Muscle of leg (tissue), 11 donors: ENCODE results near the gene LRIT1. TPM values are rescaled to one million over a fixed set of nuclear protein-coding genes. Genes with fewer than 3 reads are reported as not detected.
A peak's percentile ranks its signal among the peaks of the same experiment; 100 is the strongest.

Experiments
- DNase-seq: peaks from one replicate; pipeline ENCODE4 v3.0.0; 2013
- H3K27ac ChIP-seq: one replicate; pipeline ENCODE4 v1.5.1; 2013; ENCODE audit warnings: mild to moderate bottlenecking, low read length, control low read depth
- H3K27me3 ChIP-seq: one replicate; pipeline ENCODE4 v1.6.1; 2013; ENCODE audit warnings: low read length; ENCODE audit not compliant: control insufficient read depth, insufficient read depth
- H3K36me3 ChIP-seq: one replicate; pipeline ENCODE4 v1.6.1; 2013; ENCODE audit warnings: low read length; ENCODE audit not compliant: control insufficient read depth, insufficient read depth
- H3K4me1 ChIP-seq: one replicate; pipeline ENCODE4 v1.6.1; 2013; ENCODE audit warnings: low read length; ENCODE audit not compliant: control insufficient read depth, insufficient read depth
- H3K4me3 ChIP-seq: one replicate; pipeline ENCODE4 v1.5.1; 2013; ENCODE audit warnings: low read length, control low read depth
- H3K9me3 ChIP-seq: replicated peaks from 2 replicates; pipeline ENCODE4 v1.6.1; 2013; ENCODE audit warnings: low read depth, low read length; ENCODE audit not compliant: control insufficient read depth
- WGBS: methylation state at CpG from one replicate; pipeline ENCODE4 v1.1.5; 2013; ENCODE audit warnings: missing lambda C conversion rate; ENCODE audit not compliant: insufficient coverage; 5-methylcytosine and 5-hydroxymethylcytosine counted together
- polyA plus RNA-seq, 8 donors: library from polyadenylated mRNA; unstranded; fragments of 120-200 nt; gene quantifications; one replicate each; pipeline versions ENCODE4 v1.2.1 to v1.2.3, GENCODE V29; 2013; ENCODE audit warnings: inconsistent platforms in 1 of 8, low replicate concordance in 1 of 8; ENCODE audit not compliant: insufficient read length in 8 of 8, insufficient read depth in 1 of 8
- total RNA-seq: library from RNA; stranded (reverse); fragments of 120-200 nt; gene quantifications from one replicate; pipeline ENCODE4 v1.2.4, GENCODE V29; 2013

Gene LRIT1
- total and polyA plus RNA-seq, 9 donors: not detected

DNA sequence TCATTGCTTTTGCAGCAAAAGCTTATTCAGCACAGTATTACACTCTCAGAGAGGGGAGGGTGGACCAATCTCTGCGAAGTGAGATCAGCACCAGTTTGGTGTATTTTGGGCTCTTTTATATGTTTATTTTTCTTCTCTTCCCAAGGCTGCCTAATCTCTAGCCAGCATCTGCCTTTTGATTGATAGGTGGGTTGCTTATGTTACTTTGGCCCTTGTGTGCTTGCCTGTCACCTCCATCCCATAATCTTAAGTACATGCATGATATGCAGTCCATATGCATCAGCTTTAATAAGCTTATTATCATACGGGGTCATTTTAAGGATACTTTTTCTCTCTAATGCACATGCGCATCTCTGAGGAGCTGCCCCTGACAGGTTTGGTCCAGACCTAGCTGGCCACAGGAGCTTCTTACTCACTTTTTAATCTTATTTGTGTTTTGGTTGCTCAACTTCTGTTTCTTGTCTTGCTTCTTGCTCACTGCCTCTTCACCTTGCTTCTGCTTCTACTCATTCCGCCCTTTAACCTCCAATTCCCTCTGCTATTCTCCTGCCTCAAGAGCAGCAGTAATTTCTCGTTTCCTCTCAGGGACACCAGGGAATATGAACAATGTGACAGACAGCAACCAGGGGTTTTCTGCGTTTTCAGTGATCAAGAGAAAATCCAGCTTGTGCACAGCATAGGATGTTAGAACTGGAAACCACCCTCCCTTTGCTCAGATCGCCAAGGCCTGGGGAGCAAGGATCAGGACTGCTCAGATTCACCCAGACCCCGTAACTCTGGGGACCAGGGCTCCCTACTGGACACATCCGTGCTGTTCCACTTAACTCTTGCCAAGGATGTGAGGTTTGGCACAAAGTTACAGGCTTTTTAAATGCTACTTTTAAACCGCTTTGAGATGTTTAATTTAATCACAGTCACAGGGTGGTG, 13.5 kb upstream of the LRIT1 start:
- 56% methylated on average over 5 of the region's 10 CpGs for WGBS
- DNase-seq: no peak
- H3K36me3 ChIP-seq: peaks cover 3% of the 10 kb centered on the region
- no peak overlapping the region for H3K4me3 ChIP-seq
- no peaks in the 10 kb centered on the region for H3K9me3 ChIP-seq
- H3K27ac ChIP-seq: no peak overlapping the region
- H3K4me1 ChIP-seq: peaks cover 9% of the 10 kb centered on the region
- no peaks in the 10 kb centered on the region for H3K27me3 ChIP-seq

- no peaks in the 10 kb centered on the region for H3K27me3 ChIP-seq
- no peak for DNase-seq
- H3K36me3 ChIP-seq: peaks cover under 1% of the 10 kb centered on the region
- WGBS: 64% methylated on average over 3 of the region's 12 CpGs
- H3K4me1 ChIP-seq: peaks cover 25% of the 10 kb centered on the region
- H3K4me3 ChIP-seq: no peak overlapping the region
- H3K9me3 ChIP-seq: no peaks in the 10 kb centered on the region
- no peak overlapping the region for H3K27ac ChIP-seq
Observed at GRCh38 chr10:84248794-84249193, 7.4 kb upstream of the LRIT1 start.

- 75% methylated on average over 5 of the region's 6 CpGs for WGBS
- Histone ChIP-seq H3K4me3 (no peak overlapping the region), H3K4me1 (peaks cover 29% of the 10 kb centered on the region), H3K9me3 (no peaks in the 10 kb centered on the region), H3K27me3 (no peaks in the 10 kb centered on the region), H3K36me3 (no peaks in the 10 kb centered on the region), H3K27ac (no peak overlapping the region)
- no peak for DNase-seq
Observed at GRCh38 chr10:84247496-84247895, 6.2 kb upstream of the LRIT1 start.

- H3K36me3 ChIP-seq: no peaks in the 10 kb centered on the region
- H3K9me3 ChIP-seq: no peaks in the 10 kb centered on the region
- H3K4me1 ChIP-seq: peaks cover 34% of the 10 kb centered on the region
- 32% methylated on average over 9 of the region's 9 CpGs for WGBS
- H3K4me3 ChIP-seq: peak within 1 kb of the TSS; percentile 32
- no peaks in the 10 kb centered on the region for H3K27me3 ChIP-seq
- peak within 1 kb of the TSS; percentile 75 for H3K27ac ChIP-seq
- DNase-seq: peak; percentile 93
Observed at GRCh38 chr10:84244651-84245270, 3.4 kb upstream of the LRIT1 start, which contains the start of gene RGR. Gene RGR, plus strand, starts transcription at chr10:84245053. Its CDS starts 38 bp downstream, at chr10:84245091.

GRCh38 chr10:84243759-84244158, 2.4 kb upstream of the LRIT1 start:
- H3K27ac ChIP-seq: peak overlapping the region; percentile 35
- no peaks in the 10 kb centered on the region for H3K36me3 ChIP-seq
- no peaks in the 10 kb centered on the region for H3K9me3 ChIP-seq
- no peaks in the 10 kb centered on the region for H3K27me3 ChIP-seq
- H3K4me3 ChIP-seq: no peak overlapping the region
- 92% methylated on average over 2 of the region's 3 CpGs for WGBS
- no peak for DNase-seq
- peaks cover 34% of the 10 kb centered on the region for H3K4me1 ChIP-seq

DNA sequence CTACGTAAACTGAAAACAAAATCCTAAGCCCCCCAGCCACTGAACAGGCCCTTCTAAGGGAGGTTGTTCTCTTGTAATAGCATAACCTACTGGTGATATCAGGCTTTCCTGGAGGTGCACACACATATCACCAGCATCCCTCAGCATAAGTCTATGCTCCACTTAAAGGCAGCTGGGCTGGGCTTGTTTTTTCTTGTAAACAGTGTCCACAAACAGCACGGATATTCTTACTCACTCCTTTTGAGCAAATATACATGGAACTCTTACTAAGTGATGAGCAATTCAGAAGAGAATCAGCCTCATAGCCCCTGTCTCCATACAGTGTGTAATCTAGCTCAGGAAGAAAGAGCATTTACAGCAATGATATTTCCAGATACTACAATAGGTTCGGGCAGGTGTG, 2.4 kb downstream of the LRIT1 start:
- H3K27ac ChIP-seq: no peak overlapping the region
- H3K9me3 ChIP-seq: no peaks in the 10 kb centered on the region
- no peaks in the 10 kb centered on the region for H3K36me3 ChIP-seq
- H3K4me1 ChIP-seq: peaks cover 13% of the 10 kb centered on the region
- no CpG with 5 or more reads among the region's 3 CpGs for WGBS
- peaks cover 4% of the 10 kb centered on the region for H3K27me3 ChIP-seq
- no peak overlapping the region for H3K4me3 ChIP-seq
- DNase-seq: no peak

GRCh38 chr10:84237199-84238051, 3.9 kb downstream of the LRIT1 start:
- Histone ChIP-seq H3K4me1 (peaks cover 8% of the 10 kb centered on the region), H3K36me3 (no peaks in the 10 kb centered on the region), H3K9me3 (no peaks in the 10 kb centered on the region), H3K4me3 (no peak overlapping the region), H3K27me3 (peaks cover 4% of the 10 kb centered on the region), H3K27ac (no peak overlapping the region)
- no peak for DNase-seq
- WGBS: 40% methylated on average over 47 of the region's 52 CpGs

DNA sequence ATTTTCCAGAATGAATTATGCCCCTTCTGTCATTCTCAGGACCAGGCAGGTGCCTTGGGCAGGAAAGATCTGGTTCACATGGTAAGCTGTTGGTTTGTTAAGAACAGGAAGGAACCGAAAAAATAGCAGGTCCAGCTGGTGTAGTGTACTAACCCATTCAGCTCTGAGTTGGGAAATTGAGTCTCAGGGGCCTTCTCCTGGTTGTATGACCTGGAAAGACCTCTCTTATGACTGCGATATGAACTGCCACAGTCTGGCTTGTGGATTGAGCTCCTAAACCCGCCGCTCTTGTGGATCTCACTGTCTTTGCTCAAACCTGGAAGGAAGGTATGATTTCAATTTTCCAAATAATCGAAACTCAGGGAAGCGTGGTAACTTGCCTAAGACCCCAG, 4.5 kb downstream of the LRIT1 start:
- no peaks in the 10 kb centered on the region for H3K9me3 ChIP-seq
- H3K4me3 ChIP-seq: no peak overlapping the region
- no peaks in the 10 kb centered on the region for H3K36me3 ChIP-seq
- 87% methylated on average over 6 of the region's 6 CpGs for WGBS
- DNase-seq: no peak
- peaks cover 4% of the 10 kb centered on the region for H3K27me3 ChIP-seq
- no peak overlapping the region for H3K27ac ChIP-seq
- H3K4me1 ChIP-seq: peaks cover 4% of the 10 kb centered on the region

GRCh38 chr10:84235096-84235495, 6.2 kb downstream of the LRIT1 start:
- no peak for DNase-seq
- Histone ChIP-seq H3K36me3 (no peaks in the 10 kb centered on the region), H3K4me3 (no peak overlapping the region), H3K4me1 (no peaks in the 10 kb centered on the region), H3K27ac (no peak overlapping the region), H3K27me3 (peaks cover 4% of the 10 kb centered on the region), H3K9me3 (no peaks in the 10 kb centered on the region)
- WGBS: 75% methylated on average over 2 of the region's 4 CpGs

GRCh38 chr10:84234479-84234878, 6.9 kb downstream of the LRIT1 start:
- DNase-seq: no peak
- Histone ChIP-seq H3K27ac (no peak overlapping the region), H3K4me3 (no peak overlapping the region), H3K9me3 (no peaks in the 10 kb centered on the region), H3K4me1 (no peaks in the 10 kb centered on the region), H3K27me3 (peaks cover 4% of the 10 kb centered on the region), H3K36me3 (no peaks in the 10 kb centered on the region)
- WGBS: 89% methylated on average over 3 of the region's 4 CpGs
